Neural progenitor cell (in vitro differentiated cells): ENCODE results near the gene ANKDD1A. TPM values are rescaled to one million over a fixed set of nuclear protein-coding genes. Genes with fewer than 3 reads are reported as not detected.

Experiments
- DNase-seq: peaks from one replicate; pipeline ENCODE4 v3.0.0-alpha.2; 2016; ENCODE audit warnings: low spot score
- H2AFZ ChIP-seq: fragments of 200-600 bp; sonication (generic); replicated peaks from 2 replicates; pipeline ENCODE4 v1.6.1; 2016; ENCODE audit warnings: antibody characterized with exemption
- H3F3A ChIP-seq: fragments of 200-600 bp; sonication (generic); 2 replicates; pipeline ENCODE4 v1.6.1; 2016; ENCODE audit warnings: antibody characterized with exemption, low read depth
- H3K27ac ChIP-seq: fragments of 200-600 bp; sonication (generic); 2 replicates; pipeline ENCODE4 v1.5.1; 2016; ENCODE audit warnings: mild to moderate bottlenecking
- H3K27me3 ChIP-seq: fragments of 200-600 bp; sonication (generic); 2 replicates; pipeline ENCODE4 v1.6.1; 2016; ENCODE audit warnings: mild to moderate bottlenecking, moderate library complexity
- H3K36me3 ChIP-seq: fragments of 200-600 bp; sonication (generic); 2 replicates; pipeline ENCODE4 v1.5.1; 2016
- H3K4me1 ChIP-seq: fragments of 200-600 bp; sonication (generic); 2 replicates; pipeline ENCODE4 v1.6.1; 2016; ENCODE audit warnings: mixed run types
- H3K4me2 ChIP-seq: fragments of 200-600 bp; sonication (generic); 2 replicates; pipeline ENCODE4 v1.6.1; 2016
- H3K4me3 ChIP-seq: fragments of 200-600 bp; sonication (generic); 2 replicates; pipeline ENCODE4 v1.5.1; 2016
- H3K79me2 ChIP-seq: fragments of 200-600 bp; sonication (generic); 2 replicates; pipeline ENCODE4 v1.6.1; 2016; ENCODE audit warnings: low read depth
- H3K9ac ChIP-seq: fragments of 200-600 bp; sonication (generic); 2 replicates; pipeline ENCODE4 v1.6.1; 2016
- H3K9me3 ChIP-seq: fragments of 200-600 bp; sonication (generic); 2 replicates; pipeline ENCODE4 v1.5.1; 2016; ENCODE audit warnings: low read depth
- H4K20me1 ChIP-seq: fragments of 200-600 bp; sonication (generic); 2 replicates; pipeline ENCODE4 v1.6.1; 2016; ENCODE audit warnings: low read depth
- H3K27ac Mint-ChIP-seq: 3 replicates; pipeline ENCODE4 v1.8.0; 2021; ENCODE audit warnings: mixed read lengths
- H3K27me3 Mint-ChIP-seq: 2 replicates; pipeline ENCODE4 v1.8.0; 2022; ENCODE audit warnings: low read depth, mild to moderate bottlenecking, inconsistent platforms, moderate library complexity, mixed read lengths; ENCODE audit not compliant: insufficient read depth
- H3K36me3 Mint-ChIP-seq: 3 replicates; pipeline ENCODE4 v1.8.0; 2021; ENCODE audit warnings: mixed read lengths
- H3K4me1 Mint-ChIP-seq: 3 replicates; pipeline ENCODE4 v1.8.0; 2021; ENCODE audit warnings: mixed read lengths
- H3K4me3 Mint-ChIP-seq: 3 replicates; pipeline ENCODE4 v1.8.0; 2021; ENCODE audit warnings: mild to moderate bottlenecking, moderate library complexity, mixed read lengths
- H3K9me3 Mint-ChIP-seq: 3 replicates; pipeline ENCODE4 v1.8.0; 2020; ENCODE audit warnings: mixed read lengths
- EZH2 ChIP-seq: fragments of 200-600 bp; sonication (generic); IDR thresholded peaks from 2 replicates; pipeline ENCODE4 v1.6.1; 2017; ENCODE audit warnings: antibody characterized with exemption, mild to moderate bottlenecking, moderate library complexity
- EZH2phosphoT487 ChIP-seq: fragments of 200-600 bp; sonication (generic); IDR thresholded peaks from 2 replicates; pipeline ENCODE4 v1.6.1; 2017; ENCODE audit warnings: antibody characterized with exemption
- total RNA-seq: library from RNA; depleted of rRNA; stranded (reverse); fragments of >200 nt; gene quantifications from 2 replicates; pipeline ENCODE4 v1.2.3, GENCODE V29; 2015; ENCODE audit warnings: low replicate concordance
- TF ChIP-seq, protein P1 (sequence below): fragments of 200-600 bp; sonication (generic); IDR thresholded peaks from 2 replicates; pipeline ENCODE4 v1.5.1; 2017; ENCODE audit warnings: antibody characterized with exemption, mild to moderate bottlenecking

Gene ANKDD1A
- total RNA-seq, 1 donor from 2014 or later, result 6.1 TPM

- Histone ChIP-seq H3K4me1 (no peaks in the 10 kb centered on the region), H4K20me1 (no peaks in the 10 kb centered on the region), H3K9me3 (no peaks in the 10 kb centered on the region), H3K9ac (no peak overlapping the region), H3K27me3 (no peaks in the 10 kb centered on the region), H2AFZ (no peak overlapping the region), H3K27ac (no peak overlapping the region), H3K4me2 (no peak overlapping the region), H3K4me3 (no peak overlapping the region), H3K36me3 (no peaks in the 10 kb centered on the region), H3F3A (no peaks in the 10 kb centered on the region), H3K79me2 (no peaks in the 10 kb centered on the region)
- Mint-ChIP-seq H3K4me3 (no peak overlapping the region), H3K9me3 (no peaks in the 10 kb centered on the region), H3K36me3 (peaks cover 4% of the 10 kb centered on the region), H3K27me3 (peaks cover 2% of the 10 kb centered on the region), H3K4me1 (peaks cover 26% of the 10 kb centered on the region), H3K27ac (peak overlapping the region; percentile 15)
- no peak for TF ChIP-seq EZH2
- TF ChIP-seq, protein P1, sequence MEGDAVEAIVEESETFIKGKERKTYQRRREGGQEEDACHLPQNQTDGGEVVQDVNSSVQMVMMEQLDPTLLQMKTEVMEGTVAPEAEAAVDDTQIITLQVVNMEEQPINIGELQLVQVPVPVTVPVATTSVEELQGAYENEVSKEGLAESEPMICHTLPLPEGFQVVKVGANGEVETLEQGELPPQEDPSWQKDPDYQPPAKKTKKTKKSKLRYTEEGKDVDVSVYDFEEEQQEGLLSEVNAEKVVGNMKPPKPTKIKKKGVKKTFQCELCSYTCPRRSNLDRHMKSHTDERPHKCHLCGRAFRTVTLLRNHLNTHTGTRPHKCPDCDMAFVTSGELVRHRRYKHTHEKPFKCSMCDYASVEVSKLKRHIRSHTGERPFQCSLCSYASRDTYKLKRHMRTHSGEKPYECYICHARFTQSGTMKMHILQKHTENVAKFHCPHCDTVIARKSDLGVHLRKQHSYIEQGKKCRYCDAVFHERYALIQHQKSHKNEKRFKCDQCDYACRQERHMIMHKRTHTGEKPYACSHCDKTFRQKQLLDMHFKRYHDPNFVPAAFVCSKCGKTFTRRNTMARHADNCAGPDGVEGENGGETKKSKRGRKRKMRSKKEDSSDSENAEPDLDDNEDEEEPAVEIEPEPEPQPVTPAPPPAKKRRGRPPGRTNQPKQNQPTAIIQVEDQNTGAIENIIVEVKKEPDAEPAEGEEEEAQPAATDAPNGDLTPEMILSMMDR, result no peak
- no peak for TF ChIP-seq EZH2phosphoT487
- no peak for DNase-seq
Observed at GRCh38 chr15:64928626-64929220, 17.0 kb downstream of the ANKDD1A start.

DNA sequence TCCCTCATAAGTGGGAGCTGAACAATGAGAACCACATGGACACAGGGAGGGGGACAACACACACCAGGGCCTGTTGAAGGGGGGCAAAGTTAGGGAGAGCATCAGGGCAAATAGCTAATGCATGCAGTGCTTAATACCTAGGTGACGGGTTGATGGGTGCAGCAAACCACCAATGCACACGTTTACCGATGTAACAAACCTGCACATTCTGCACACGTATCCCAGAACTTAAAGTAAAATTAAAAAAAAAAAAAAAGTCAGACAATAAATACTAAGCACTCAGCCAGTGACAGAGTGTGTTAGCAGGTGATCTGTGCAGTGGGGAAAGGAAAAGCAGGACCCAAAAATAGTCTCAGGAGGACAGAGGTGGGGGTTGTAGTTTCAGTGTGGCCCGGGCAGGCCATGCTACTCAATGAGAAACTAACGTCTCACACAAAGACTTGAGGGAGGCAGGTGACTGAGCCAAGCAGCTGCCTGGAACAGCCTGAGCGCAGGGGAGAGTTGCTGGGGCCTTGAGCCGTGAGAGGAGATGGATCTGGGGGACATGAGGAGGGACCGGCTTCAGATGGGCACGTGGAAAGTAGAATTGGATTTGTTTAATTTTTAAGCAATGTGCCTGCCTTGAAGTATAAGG, 18.4 kb downstream of the ANKDD1A start:
- peaks cover 8% of the 10 kb centered on the region for H3K27me3 Mint-ChIP-seq
- Histone ChIP-seq H3K36me3 (no peaks in the 10 kb centered on the region), H3K4me3 (no peak overlapping the region)

GRCh38 chr15:64930778-64931371, 19.2 kb downstream of the ANKDD1A start:
- Mint-ChIP-seq H3K4me1 (peaks cover 22% of the 10 kb centered on the region), H3K27me3 (peaks cover 10% of the 10 kb centered on the region), H3K27ac (no peak overlapping the region), H3K4me3 (no peak overlapping the region), H3K9me3 (no peaks in the 10 kb centered on the region), H3K36me3 (peaks cover 9% of the 10 kb centered on the region)
- H4K20me1 ChIP-seq, result no peaks in the 10 kb centered on the region
- no peak overlapping the region for H3K9ac ChIP-seq
- no peaks in the 10 kb centered on the region for H3K79me2 ChIP-seq
- no peaks in the 10 kb centered on the region for H3K27me3 ChIP-seq
- H3K9me3 ChIP-seq, result no peaks in the 10 kb centered on the region
- H3K4me1 ChIP-seq, result no peaks in the 10 kb centered on the region
- H3K27ac ChIP-seq, result no peak overlapping the region
- H3K4me2 ChIP-seq, result no peak overlapping the region
- no peak overlapping the region for H2AFZ ChIP-seq
- H3K4me3 ChIP-seq, result no peak overlapping the region
- no peaks in the 10 kb centered on the region for H3K36me3 ChIP-seq
- no peak for DNase-seq
- no peak for TF ChIP-seq EZH2phosphoT487
- no peaks in the 10 kb centered on the region for H3F3A ChIP-seq

More for the DNA sequence above, 18.4 kb downstream of the ANKDD1A start:
- H4K20me1 ChIP-seq, result no peaks in the 10 kb centered on the region
- peak overlapping the region; percentile 96 for H3K27ac Mint-ChIP-seq
- H3K4me1 ChIP-seq, result no peaks in the 10 kb centered on the region
- no peak overlapping the region for H3K27ac ChIP-seq
- H3K79me2 ChIP-seq, result no peaks in the 10 kb centered on the region
- no peak overlapping the region for H2AFZ ChIP-seq
- H3K9me3 Mint-ChIP-seq, result no peaks in the 10 kb centered on the region
- H3K4me2 ChIP-seq, result no peak overlapping the region
- DNase-seq, result no peak
- no peaks in the 10 kb centered on the region for H3F3A ChIP-seq
- no peak overlapping the region for H3K9ac ChIP-seq
- H3K36me3 Mint-ChIP-seq, result peaks cover 9% of the 10 kb centered on the region
- H3K27me3 ChIP-seq, result no peaks in the 10 kb centered on the region
- H3K4me1 Mint-ChIP-seq, result peaks cover 26% of the 10 kb centered on the region
- TF ChIP-seq, protein P1, result no peak
- TF ChIP-seq EZH2phosphoT487 (no peak), EZH2 (no peak)
- peak overlapping the region; percentile 28 for H3K4me3 Mint-ChIP-seq
- no peaks in the 10 kb centered on the region for H3K9me3 ChIP-seq

- Histone ChIP-seq H3K9ac (no peak overlapping the region), H3K4me3 (no peak overlapping the region), H3F3A (no peaks in the 10 kb centered on the region), H2AFZ (no peak overlapping the region), H3K27me3 (no peaks in the 10 kb centered on the region), H3K36me3 (no peaks in the 10 kb centered on the region), H4K20me1 (no peaks in the 10 kb centered on the region), H3K4me2 (no peak overlapping the region), H3K79me2 (no peaks in the 10 kb centered on the region), H3K9me3 (no peaks in the 10 kb centered on the region), H3K4me1 (no peaks in the 10 kb centered on the region), H3K27ac (no peak overlapping the region)
- Mint-ChIP-seq H3K4me1 (peaks cover 22% of the 10 kb centered on the region), H3K27me3 (peaks cover 10% of the 10 kb centered on the region), H3K36me3 (peaks cover 9% of the 10 kb centered on the region), H3K4me3 (no peak overlapping the region), H3K9me3 (no peaks in the 10 kb centered on the region), H3K27ac (no peak overlapping the region)
- no peak for DNase-seq
- TF ChIP-seq EZH2 (no peak), EZH2phosphoT487 (no peak)
- TF ChIP-seq, protein P1, result no peak
Observed at GRCh38 chr15:64931381-64931780, 19.7 kb downstream of the ANKDD1A start.
